ENCODE measurements around the gene C4orf50.

Gene C4orf50

GRCh38 chr4:5870701-5871100 lies 147.5 kb downstream of the C4orf50 start:
- no peak overlapping the region for H3K4me3 ChIP-seq (ENCODE audit: low read length)
- H3K79me2 ChIP-seq (ENCODE audit: low read length) = no peaks in the 10 kb centered on the region
- H4K20me1 ChIP-seq (ENCODE audit: insufficient read depth, low read length) = no peaks in the 10 kb centered on the region
- no peak overlapping the region for H3K4me2 ChIP-seq (ENCODE audit: low read depth, low read length)
- no peak overlapping the region for H2AFZ ChIP-seq (ENCODE audit: low read length)
- peaks cover 14% of the 10 kb centered on the region for H3F3A ChIP-seq (ENCODE audit: insufficient read depth, low read length)
- peaks cover 19% of the 10 kb centered on the region; the same call in 1 of the 2 replicates for H3K27me3 ChIP-seq (replicated peaks; ENCODE audit: insufficient read depth, low read length)
- no peak for TF ChIP-seq EZH2phosphoT487 (IDR thresholded peaks at IDR 0.05; ENCODE audit: low read length)
- TF ChIP-seq, protein P1, sequence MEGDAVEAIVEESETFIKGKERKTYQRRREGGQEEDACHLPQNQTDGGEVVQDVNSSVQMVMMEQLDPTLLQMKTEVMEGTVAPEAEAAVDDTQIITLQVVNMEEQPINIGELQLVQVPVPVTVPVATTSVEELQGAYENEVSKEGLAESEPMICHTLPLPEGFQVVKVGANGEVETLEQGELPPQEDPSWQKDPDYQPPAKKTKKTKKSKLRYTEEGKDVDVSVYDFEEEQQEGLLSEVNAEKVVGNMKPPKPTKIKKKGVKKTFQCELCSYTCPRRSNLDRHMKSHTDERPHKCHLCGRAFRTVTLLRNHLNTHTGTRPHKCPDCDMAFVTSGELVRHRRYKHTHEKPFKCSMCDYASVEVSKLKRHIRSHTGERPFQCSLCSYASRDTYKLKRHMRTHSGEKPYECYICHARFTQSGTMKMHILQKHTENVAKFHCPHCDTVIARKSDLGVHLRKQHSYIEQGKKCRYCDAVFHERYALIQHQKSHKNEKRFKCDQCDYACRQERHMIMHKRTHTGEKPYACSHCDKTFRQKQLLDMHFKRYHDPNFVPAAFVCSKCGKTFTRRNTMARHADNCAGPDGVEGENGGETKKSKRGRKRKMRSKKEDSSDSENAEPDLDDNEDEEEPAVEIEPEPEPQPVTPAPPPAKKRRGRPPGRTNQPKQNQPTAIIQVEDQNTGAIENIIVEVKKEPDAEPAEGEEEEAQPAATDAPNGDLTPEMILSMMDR (IDR thresholded peaks at IDR 0.05; ENCODE audit: low read length) = no peak
- no peak for TF ChIP-seq EZH2 (optimal IDR thresholded peaks at IDR 0.05; ENCODE audit: low read depth, low read length)
- DNase-seq = no peak
- peaks cover 15% of the 10 kb centered on the region for H3K4me1 ChIP-seq (ENCODE audit: low read length)
- H3K9me2 ChIP-seq (replicated peaks; ENCODE audit: insufficient read depth, low read length) = no peaks in the 10 kb centered on the region
- no peak overlapping the region for H3K9ac ChIP-seq (ENCODE audit: low read length)
- H3K36me3 ChIP-seq (replicated peaks; ENCODE audit: insufficient read depth, low read length) = no peaks in the 10 kb centered on the region
- no peaks in the 10 kb centered on the region for H3K9me3 ChIP-seq (replicated peaks; ENCODE audit: insufficient read depth, low read length)
- H3K27ac ChIP-seq (ENCODE audit: low read length) = no peak overlapping the region

- no peak for DNase-seq
- Histone ChIP-seq H2AFZ (ENCODE audit: low read length) (no peak overlapping the region), H3K9me3 (replicated peaks; ENCODE audit: insufficient read depth, low read length) (no peaks in the 10 kb centered on the region), H4K20me1 (ENCODE audit: insufficient read depth, low read length) (no peaks in the 10 kb centered on the region), H3K4me3 (ENCODE audit: low read length) (no peak overlapping the region), H3K27me3 (replicated peaks; ENCODE audit: insufficient read depth, low read length) (peaks cover 16% of the 10 kb centered on the region; the same call in 1 of the 2 replicates), H3F3A (ENCODE audit: insufficient read depth, low read length) (peaks cover 16% of the 10 kb centered on the region), H3K36me3 (replicated peaks; ENCODE audit: insufficient read depth, low read length) (no peaks in the 10 kb centered on the region), H3K79me2 (ENCODE audit: low read length) (no peaks in the 10 kb centered on the region), H3K9me2 (replicated peaks; ENCODE audit: insufficient read depth, low read length) (no peaks in the 10 kb centered on the region), H3K27ac (ENCODE audit: low read length) (no peak overlapping the region), H3K4me2 (ENCODE audit: low read depth, low read length) (no peak overlapping the region), H3K4me1 (ENCODE audit: low read length) (peaks cover 17% of the 10 kb centered on the region), H3K9ac (ENCODE audit: low read length) (no peak overlapping the region)
- TF ChIP-seq, protein P1 (IDR thresholded peaks at IDR 0.05; ENCODE audit: low read length) = no peak
- TF ChIP-seq EZH2phosphoT487 (IDR thresholded peaks at IDR 0.05; ENCODE audit: low read length) (no peak), EZH2 (optimal IDR thresholded peaks at IDR 0.05; ENCODE audit: low read depth, low read length) (no peak)
Measured at GRCh38 chr4:5869966-5870619, 148.1 kb downstream of the C4orf50 start.

- H3F3A ChIP-seq (ENCODE audit: insufficient read depth, low read length) = peaks cover 16% of the 10 kb centered on the region
- no peaks in the 10 kb centered on the region for H3K9me3 ChIP-seq (replicated peaks; ENCODE audit: insufficient read depth, low read length)
- no peaks in the 10 kb centered on the region for H3K27me3 ChIP-seq (replicated peaks; ENCODE audit: insufficient read depth, low read length)
- no peak overlapping the region for H3K9ac ChIP-seq (ENCODE audit: low read length)
- no peak overlapping the region for H2AFZ ChIP-seq (ENCODE audit: low read length)
- H3K9me2 ChIP-seq (replicated peaks; ENCODE audit: insufficient read depth, low read length) = no peaks in the 10 kb centered on the region
- no peak for DNase-seq
- no peak overlapping the region for H3K27ac ChIP-seq (ENCODE audit: low read length)
- no peaks in the 10 kb centered on the region for H3K36me3 ChIP-seq (replicated peaks; ENCODE audit: insufficient read depth, low read length)
- TF ChIP-seq EZH2phosphoT487 (IDR thresholded peaks at IDR 0.05; ENCODE audit: low read length) (no peak), EZH2 (optimal IDR thresholded peaks at IDR 0.05; ENCODE audit: low read depth, low read length) (no peak)
- TF ChIP-seq, protein P1 (IDR thresholded peaks at IDR 0.05; ENCODE audit: low read length) = no peak
- no peaks in the 10 kb centered on the region for H3K79me2 ChIP-seq (ENCODE audit: low read length)
- H3K4me1 ChIP-seq (ENCODE audit: low read length) = peaks cover 17% of the 10 kb centered on the region
- H3K4me3 ChIP-seq (ENCODE audit: low read length) = no peak overlapping the region
- H4K20me1 ChIP-seq (ENCODE audit: insufficient read depth, low read length) = no peaks in the 10 kb centered on the region
- no peak overlapping the region for H3K4me2 ChIP-seq (ENCODE audit: low read depth, low read length)
Measured at GRCh38 chr4:5867866-5868265, 150.4 kb downstream of the C4orf50 start.
